Measurements from ENCODE around the gene ADGRA1.
"Not testable (repeated sequence)": the region's sequence is repeated elsewhere in the genome, so short reads cannot be mapped to it uniquely, and the experiment has no call there.

ADGRA1 gene

DNA sequence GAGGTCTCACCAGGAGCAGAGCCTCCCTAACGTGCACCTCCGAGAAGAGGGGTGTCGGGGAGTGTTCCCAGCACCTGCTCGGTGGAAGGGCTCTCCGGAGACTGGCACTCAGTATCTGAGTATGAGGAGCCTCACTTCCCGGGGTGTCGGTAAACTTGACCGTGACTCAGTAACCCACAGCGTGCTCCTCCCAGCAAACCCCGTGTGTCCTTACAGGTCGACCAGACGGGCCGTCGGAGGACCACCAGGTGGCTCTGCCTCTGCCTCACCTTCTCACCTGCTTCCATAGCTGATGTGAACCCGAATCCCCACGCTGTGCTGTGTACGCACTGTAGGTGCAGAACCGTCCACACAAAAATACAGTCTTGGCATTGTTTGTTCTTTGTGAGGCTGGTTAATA lies 43.3 kb downstream of the ADGRA1 start:
- DNase-seq, result no peak

DNA sequence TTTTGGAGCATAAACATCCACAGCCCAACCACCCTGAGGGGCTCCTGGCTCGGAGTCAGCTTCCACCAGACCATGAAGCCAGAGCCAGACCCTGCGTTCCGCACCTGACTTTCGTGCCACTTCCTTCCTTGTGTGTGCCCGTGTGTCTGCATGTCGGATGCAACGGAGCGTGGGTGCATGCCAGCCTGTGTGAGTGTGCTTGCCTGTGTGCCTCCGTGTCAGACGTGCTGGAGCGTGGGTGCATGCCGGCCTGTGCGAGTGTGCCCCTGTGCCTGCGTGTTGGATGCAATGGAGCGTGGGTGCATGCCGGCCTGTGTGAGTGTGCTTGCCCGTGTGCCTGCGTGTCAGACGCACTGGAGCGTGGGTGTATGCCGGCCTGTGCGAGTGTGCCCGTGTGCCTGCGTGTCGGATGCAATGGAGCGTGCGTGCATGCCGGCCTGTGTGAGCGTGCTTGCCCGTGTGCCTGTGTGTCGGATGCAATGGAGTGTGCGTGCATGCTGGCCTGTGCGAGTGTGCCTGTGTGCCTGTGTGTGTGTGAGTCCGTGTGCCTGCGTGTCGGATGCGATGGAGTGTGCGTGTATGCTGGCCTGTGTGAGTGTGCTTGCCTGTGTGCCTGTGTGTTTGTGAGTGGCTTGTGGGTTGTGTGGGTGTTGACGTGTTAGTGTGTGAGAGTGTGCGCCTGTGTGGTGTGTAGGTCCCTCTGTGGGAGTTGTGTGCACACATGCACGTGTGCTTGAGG lies 44.2 kb downstream of the ADGRA1 start:
- DNase-seq, result no peak

DNA sequence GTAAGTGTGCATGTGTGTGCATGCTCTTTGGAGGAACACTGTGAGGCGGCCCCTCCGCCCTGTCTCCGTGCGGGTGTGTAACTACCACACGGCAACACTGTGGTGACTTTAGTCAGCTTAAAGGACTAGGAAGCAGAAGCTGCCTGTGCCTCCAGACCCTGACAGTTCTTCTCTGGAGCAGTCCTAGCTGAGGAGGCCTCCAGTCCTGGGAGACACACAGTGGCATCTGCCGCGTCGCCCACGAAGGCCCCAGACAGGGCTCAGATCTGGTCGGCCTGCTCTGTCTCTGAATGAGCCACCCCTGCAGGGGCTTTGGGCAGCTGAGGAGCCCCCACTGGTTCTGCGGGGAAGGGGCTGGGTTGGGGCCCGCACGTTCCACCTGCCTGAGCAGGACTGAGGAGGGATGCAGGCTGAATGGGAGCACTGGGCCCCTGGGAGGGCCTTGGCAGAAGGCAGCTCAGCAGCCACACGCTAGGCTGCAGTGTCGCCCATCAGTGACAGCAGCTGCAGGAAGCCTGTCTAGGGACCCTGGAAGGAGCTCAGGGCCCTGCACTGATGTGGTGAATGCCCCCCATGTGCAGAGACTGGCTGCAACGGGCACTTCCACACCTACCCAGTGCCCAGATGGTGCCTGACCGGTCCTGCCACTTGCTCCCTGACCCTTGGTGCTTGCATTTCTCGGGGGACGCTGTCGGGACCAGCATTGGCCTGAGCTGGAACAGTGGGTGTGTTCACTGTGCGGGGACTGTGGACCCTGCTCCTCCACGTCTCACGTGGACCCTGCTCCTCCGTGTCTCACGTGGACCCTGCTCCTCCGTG lies 45.0 kb downstream of the ADGRA1 start:
- no peak for DNase-seq

DNA sequence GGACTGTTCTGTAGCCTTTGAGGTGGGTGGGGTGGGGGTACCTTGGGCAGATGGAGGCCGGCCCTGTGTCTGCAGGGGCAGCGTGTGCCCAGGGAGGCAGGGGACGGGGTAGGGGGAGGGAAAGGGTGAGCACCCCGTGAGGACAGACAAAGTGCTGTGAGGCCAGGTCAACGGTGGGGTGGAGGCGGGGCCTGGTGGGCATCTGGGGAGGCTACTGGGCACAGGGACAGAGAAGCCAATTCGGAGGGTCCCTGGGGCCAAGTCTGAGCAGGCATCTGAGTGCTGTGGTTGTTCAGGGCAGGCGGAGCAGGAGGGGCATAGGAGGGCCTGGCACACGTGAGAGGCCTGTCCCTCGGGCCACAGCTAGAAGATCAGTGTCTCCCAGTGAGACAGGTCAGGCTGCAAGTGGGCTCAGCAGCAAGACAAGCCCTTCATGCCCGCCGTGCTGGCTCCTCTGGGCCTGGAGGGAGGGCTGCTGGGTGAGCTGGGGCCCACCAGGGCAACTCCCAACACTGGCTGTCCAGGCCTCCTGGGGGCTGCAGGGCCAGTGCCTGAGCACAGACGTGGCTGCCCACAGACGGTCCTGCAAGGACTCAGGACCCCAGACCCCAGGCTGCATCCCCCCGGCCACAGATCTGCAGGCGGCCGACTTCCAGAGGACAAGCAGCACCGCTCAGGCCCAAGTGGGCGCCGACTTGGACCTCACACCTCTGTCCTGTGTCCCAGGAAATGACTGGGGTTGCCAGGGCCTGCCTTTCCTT lies 45.9 kb downstream of the ADGRA1 start:
- no peak for DNase-seq

DNA sequence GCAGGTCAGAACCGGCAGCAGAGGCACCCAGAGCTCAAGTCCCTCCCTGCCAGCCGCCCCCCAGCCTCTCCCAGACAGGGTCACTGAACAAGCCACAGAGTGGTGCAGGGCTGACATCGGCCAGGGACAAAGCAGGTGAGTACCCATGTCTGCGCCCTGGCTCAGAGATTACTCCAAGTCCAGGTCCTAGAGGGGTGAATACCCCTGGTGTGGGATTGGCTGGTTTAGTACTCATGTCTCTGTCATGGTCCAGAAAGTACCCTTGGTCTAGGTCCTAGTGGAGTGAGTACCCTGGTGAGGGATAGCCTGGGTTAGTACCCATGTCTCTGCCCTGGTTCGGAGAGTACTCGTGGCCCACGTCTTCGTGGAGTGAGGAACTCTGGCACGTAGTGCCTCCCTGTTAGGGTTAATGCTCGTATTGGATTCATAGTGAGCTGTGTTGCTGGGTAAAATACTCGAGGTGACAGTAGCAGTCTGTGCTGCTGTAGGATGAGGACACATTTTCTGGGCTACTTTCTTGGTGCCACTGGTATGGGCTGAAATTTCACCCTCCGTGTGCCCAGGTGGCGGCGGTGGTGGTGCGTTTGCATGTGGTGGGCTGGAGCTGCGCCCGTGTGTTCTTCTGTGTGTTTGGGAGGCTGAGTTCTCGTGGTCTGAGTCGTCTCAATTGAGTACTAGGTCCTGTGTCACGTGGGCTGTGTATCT lies 46.8 kb downstream of the ADGRA1 start:
- DNase-seq, result no peak

DNA sequence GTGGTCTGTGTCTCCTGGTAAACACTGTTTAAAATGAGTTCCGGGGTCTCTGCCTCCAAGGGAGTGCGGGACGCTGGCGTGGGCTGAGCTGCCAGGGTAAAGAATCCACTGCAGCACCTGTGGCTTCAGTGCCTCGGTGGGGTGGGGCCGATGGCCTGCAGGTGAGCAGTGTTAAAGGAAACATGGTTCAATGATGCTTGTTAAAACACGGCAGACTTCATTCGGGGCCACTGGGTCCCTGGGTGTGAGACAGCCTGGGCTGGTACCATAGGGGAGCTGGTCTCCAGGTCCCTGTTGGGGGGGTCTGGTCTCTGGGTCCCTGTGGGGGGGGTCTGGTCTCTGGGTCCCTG lies 47.4 kb downstream of the ADGRA1 start:
- no peak for DNase-seq

DNA sequence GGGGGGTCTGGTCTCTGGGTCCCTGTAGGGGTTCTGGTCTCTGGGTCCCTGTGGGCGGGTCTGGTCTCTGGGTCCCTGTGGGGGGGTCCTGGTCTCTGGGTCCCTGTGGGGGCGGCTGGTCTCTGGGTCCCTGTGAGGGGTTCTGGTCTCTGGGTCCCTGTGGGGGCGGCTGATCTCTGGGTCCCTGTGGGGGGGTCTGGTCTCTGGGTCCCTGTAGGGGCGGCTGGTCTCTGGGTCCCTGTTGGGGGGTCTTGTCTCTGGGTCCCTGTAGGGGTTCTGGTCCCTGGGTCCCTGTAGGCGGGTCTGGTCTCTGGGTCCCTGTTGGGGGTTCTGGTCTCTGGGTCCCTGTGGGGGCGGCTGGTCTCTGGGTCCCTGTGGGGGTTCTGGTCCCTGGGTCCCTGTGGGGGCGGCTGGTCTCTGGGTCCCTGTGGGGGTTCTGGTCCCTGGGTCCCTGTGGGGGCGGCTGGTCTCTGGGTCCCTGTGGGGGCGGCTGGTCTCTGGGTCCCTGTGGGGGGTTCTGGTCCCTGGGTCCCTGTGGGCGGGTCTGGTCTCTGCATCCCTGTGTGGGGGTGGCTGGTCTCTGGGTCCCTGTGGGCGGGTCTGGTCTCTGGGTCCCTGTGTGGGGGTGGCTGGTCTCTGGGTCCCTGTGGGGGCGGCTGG lies 49.9 kb downstream of the ADGRA1 start:
- DNase-seq, result not testable (repeated sequence)

DNA sequence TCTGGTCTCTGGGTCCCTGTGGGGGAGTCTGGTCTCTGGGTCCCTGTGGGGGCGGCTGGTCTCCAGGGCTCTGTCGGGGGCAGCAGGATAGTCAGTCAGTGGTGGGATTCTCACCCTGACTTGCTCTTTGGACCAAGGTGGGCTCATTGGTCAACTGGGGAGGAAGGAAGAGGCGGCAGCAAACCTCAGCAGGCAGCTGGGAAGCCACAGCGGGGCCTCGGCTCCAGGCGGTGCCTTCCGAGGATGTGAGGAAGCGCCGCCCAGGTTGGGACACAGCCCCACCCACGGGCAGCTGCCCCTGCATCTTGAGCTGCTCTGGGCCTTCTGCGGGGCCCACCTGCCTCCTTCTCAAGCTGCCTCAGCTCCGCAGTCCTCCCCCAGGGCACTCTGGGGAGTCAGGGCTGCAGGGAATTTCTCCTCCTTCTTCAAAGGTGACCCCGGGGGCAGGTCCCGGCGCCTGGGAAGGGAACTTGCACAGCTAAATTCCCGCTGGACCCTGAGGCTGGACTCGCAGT lies 51.9 kb downstream of the ADGRA1 start:
- peak; percentile 27 for DNase-seq

DNA sequence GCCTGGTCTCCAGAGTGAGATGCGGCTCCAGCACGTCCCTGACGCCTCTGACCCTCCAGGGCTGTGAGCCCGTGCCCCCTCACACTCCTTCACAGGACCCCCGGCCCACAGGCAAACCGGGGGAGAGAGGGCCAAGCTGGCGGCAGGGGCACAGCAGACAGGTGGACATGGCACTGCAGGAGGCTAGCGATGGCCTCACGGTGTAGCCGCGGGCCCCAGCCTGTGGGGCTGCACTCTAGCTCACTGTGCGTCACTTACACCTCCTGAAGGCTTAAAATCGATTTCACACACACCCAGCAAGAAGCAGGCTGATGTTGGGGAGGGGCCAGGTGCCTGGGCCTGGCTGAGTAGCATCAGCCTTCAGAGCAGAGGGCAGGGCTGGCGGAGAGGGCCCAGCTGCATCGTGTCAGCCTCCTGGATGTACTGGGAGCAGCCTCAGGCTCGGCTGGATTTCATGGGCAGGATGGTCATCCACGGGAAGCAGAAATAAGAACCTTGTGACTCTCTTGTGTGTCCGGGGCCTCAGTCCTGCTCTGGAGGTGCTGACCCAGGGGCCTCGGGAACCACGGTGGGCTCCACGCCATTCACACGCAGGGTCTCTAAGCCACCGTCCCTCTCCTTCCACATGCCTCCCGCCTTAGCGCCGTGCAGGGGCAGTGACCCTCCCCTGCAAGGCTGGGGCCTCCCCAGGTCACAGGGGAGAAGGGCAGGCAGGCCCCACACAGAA lies 52.9 kb downstream of the ADGRA1 start:
- DNase-seq, result no peak

DNA sequence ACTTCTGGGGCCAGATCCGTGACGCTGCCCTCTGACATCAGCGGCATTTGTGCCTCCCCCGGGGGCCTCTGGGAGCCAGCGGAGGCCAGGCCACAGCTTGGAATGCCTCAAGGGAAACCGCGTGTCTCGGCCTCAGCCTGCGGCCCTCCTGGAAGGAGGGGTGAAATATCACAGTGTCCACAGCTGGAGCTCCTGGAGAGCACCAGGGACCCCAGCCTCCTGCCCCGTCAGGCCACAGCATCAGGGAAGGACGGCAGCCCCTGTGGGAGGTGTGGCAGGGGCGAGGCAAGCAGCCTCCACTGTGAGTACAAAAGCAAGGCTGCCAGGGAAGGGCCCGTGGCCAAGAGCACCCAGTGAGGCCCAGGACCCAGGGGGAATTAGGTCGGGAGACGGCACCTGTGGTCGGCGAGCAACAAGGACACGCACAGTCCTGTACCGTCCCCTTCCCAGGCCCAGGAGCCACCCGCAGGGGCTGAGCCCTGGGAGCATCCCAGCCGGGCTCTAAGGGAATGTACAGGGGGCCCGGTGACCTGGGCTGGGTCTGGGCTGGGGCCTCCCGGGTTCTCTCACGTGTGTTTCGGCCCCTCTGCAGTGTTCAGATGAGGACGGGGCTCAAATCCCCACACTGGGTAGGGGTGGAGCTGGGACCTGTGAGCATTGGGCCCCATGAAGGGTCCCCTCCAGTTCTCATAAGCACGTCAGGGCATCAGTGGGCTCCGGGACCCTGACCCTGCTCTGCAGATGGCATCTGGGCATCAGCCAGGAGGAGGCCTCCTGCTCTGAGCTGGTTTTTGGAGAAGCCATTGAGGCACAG lies 53.6 kb downstream of the ADGRA1 start:
- no peak for DNase-seq

DNA sequence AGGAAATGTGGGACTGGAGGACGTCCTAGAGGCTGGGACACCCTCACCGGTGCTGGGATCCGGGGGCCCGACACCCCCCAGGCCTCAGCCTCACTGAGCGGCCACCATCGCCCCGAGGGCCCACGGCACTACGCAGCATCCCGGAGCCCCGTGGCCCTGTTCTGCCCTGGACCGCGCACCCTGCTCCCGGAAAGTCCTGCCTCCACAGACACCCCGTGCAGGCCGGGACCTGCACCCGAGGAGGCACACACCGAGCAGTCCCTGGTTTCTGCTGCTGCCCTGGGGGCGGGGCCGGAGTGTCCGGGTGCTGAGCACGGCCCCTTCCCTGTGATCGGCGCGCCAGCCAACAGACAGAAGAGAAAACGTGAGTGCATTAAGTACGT lies 54.2 kb downstream of the ADGRA1 start:
- no peak for DNase-seq

DNA sequence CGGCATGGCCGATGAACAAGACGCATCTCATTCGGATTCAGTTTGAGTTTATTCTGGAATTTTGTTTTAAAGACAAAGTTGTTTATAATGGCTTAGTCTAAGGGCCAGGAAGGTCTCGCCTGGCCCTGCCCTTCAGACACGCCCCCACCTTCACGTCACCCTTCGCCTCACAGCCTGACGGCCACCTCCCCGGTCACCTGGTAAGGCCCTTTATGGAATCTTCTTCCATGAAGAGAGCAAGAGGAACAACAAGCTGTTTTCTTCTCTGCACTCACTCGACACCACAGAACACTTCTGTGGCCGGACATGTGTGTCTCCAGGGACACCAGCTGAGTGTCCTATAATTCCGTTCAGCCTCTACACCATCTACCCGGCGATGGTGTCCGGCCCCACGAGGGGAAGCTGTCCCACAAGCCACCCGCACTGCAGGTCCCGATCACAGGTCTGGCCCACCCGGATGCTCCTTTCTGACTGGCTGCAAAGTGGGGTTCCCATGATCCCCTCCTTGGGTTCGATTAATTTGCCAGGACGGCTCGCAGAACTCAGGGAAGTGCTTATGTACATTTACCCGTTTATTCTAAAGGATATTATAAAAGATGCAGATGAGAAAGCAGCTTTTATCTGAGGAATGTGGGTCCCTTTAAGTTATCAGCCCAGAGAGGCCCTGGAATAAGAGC lies 54.9 kb downstream of the ADGRA1 start:
- DNase-seq, result no peak

DNA sequence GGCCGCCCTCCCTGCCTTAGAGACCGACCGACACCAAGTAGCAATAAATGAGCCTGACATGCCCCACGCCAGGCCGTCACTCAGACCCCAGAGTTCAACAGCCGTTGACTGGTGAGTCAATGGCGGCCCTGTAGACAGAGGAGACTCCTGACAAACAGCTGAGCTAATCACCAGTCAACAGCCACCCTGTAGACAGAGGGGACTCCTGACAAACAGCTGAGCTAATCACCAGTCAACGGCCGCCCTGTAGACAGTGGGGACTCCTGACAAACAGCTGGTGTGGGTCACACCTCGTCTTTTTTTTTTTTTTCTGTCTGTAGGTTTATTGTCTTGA lies 55.4 kb downstream of the ADGRA1 start:
- DNase-seq, result no peak

DNA sequence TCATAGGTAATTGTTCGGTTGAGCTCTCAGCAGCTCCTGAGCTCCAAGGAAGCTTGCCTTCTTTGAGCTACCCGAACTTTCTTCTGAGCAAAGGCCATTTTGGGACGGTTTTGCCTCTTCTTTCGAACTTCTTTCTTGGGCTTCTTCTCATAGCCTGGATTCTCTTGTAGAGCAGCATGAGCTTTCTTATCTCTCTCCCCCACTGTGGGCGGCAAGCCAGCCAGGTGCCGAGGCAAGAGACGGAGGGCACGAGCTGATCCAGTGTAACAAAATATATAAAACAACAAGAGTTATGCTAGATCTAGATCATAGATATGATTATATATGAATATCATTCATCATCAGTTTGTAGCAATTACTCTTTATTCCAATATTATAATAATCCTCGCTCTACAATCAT lies 55.8 kb downstream of the ADGRA1 start:
- DNase-seq, result no peak

DNA sequence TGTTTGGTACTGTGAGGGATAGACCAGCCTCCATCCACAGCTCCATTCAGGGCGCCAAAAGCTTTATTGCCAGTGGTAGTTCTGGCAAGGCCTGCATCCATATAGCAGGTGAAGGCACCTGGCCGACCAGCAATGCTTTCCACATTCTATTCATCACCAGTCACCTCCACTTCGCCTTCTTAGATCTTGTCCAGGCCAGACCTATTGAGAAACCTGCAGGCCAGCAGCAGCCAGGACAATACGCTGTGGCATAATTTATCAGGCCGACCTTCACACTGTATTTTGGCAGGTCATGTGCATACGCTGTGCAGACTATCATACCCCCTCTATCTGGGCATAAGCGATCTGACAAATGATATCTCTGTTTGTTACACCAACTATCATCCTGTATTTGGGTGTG lies 57.0 kb downstream of the ADGRA1 start:
- DNase-seq, result no peak

DNA sequence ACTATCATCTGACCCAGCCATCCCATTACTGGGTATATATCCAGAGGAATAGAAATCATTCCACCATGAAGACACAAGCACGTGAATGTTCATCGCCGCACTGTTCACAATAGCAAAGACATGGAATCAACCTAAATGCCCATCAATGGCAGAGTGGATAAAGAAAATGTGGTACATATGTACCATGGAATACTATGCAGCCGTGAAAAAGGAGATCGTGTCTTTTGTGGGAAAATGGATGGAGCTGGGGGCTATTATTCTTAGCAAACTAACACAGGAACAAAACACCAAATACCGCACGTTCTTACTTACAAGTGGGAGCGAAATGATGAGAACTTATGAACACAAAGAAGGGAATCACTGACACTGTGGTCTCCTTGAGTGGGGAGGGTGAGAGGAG lies 62.5 kb downstream of the ADGRA1 start:
- DNase-seq, result no peak

DNA sequence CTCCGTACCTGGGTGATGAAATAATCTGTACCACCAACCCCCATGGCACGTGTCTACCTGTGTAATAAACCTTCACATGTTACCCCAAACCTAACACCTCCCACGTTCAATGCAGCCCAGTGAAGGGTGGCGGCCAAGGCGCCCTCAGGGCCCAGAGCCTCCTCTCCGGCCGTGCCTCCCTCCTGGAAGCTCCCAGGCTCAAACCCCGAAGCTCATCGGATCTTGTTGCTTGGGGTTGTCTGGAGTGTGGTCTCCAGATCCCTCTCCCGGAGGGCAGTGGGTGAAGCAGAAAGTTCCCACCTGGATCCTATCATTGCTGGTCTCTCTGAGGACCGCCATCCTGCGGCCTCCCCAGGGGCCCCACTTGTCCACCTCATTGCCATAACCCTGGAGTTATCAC lies 62.9 kb downstream of the ADGRA1 start:
- no peak for DNase-seq

DNA sequence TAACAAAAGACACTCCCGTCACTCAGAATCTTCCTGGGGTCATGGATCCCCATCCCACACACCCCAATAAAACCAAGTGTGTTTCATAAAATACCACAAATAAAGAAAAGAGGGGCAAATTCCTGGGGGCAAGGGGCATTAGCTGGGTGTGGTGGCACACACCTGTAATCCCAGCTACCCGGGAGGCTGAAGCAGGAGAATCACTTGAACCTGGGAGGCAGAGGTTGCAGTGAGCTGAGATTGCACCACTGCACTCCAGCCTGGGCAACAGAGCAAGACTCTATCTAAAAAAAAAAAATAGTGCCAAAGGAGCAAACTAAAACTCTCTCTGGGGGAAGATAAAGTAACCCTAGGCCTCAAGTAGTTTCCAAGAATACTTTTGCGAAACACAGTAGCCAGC lies 63.3 kb downstream of the ADGRA1 start:
- DNase-seq, result not testable (repeated sequence)

DNA sequence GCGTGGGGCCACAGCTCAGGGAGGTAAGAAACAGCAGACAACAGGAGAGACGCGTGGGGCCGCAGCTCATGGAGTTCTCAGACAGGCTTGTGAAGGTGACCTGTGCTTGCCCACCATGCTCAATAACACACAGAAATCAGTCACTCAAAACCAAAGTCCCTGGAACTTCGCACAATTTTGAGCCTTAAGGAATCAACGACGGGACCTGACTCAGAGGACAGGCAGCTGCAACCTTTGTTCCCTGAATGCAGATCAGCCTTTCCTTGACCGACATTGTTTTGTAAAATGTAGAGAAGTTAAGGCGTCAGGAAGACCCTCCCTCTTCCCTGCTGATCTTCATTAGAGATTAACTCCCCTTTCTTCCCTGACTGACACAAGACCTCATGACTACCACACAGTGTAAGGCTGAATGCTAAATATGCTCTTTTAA lies 63.8 kb downstream of the ADGRA1 start:
- no peak for DNase-seq

DNA sequence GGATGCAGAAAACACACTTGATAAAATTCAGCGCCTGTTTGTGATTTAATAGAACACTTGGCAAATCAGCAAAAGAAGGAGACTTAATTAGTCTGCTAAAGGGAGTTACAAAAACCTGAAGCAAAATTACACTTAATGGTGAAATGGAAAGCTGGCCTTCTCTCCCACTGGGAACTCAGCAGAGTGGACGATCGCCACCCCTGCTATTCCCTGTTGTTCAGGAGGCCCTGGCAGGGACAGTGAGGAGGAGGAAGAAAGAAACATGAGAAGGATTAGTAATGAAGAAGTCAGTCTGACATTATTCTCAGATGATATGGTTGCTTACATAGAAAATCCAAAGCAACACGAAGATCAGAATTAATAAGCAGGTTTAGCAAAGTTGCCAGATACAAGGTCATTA lies 66.7 kb downstream of the ADGRA1 start:
- DNase-seq, result no peak

Data from stimulated activated CD4-positive, alpha-beta T cell treated with anti-CD3 and anti-CD28 coated beads, Interleukin-15, amount 100 ng/mL, for 24 hours (primary cell).